ENCODE measurements around the gene IKZF3. TPM values are rescaled to one million over a fixed set of nuclear protein-coding genes. Genes with fewer than 3 reads are reported as not detected.

IKZF3 gene
- total RNA-seq, 1 donor from 2014 or later = 8.2 TPM

- no peaks in the 10 kb centered on the region for H3K9me3 ChIP-seq
- intact Hi-C loops (cut with DNase I) = no loop called here
- peaks cover 11% of the 10 kb centered on the region for H3K36me3 ChIP-seq
- DNase-seq (peak; percentile 63), ATAC-seq (no peak)
- no peaks in the 10 kb centered on the region for H3K4me1 ChIP-seq
- H3K27me3 ChIP-seq = no peaks in the 10 kb centered on the region
- H3K4me3 ChIP-seq = no peak overlapping the region
- H3K27ac ChIP-seq = no peak overlapping the region
- TF ChIP-seq CTCF (IDR thresholded peaks at IDR 0.05) = no peak
Measured at GRCh38 chr17:39745335-39746144, 118.6 kb downstream of the IKZF3 start.

DNA sequence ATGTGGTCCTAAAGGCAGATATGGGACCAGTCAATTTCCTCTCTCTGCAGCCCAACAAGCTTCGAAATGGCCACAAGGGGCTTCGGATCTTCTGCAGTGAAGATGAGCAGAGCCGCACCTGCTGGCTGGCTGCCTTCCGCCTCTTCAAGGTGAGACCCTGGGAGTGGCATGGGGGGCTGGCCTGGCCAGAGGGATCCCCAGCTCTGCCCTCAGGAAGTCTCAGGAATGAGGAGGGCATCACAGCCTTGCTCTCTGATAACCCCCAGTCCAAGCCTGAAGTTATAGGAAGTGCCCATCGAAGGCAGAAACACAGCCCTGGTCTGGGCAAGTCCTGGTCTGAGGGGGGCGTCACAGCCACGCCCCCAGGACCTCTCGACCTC is 119.3 kb downstream of the IKZF3 start:
- Histone ChIP-seq H3K4me1 (peaks cover under 1% of the 10 kb centered on the region), H3K36me3 (peaks cover 11% of the 10 kb centered on the region), H3K9me3 (no peaks in the 10 kb centered on the region), H3K27me3 (peaks cover 5% of the 10 kb centered on the region), H3K4me3 (no peak overlapping the region), H3K27ac (no peak overlapping the region)
- no peak for TF ChIP-seq CTCF (IDR thresholded peaks at IDR 0.05)
- ATAC-seq = no peak
- intact Hi-C loops (cut with DNase I) = no loop called here
- DNase-seq = peak; percentile 43

DNA sequence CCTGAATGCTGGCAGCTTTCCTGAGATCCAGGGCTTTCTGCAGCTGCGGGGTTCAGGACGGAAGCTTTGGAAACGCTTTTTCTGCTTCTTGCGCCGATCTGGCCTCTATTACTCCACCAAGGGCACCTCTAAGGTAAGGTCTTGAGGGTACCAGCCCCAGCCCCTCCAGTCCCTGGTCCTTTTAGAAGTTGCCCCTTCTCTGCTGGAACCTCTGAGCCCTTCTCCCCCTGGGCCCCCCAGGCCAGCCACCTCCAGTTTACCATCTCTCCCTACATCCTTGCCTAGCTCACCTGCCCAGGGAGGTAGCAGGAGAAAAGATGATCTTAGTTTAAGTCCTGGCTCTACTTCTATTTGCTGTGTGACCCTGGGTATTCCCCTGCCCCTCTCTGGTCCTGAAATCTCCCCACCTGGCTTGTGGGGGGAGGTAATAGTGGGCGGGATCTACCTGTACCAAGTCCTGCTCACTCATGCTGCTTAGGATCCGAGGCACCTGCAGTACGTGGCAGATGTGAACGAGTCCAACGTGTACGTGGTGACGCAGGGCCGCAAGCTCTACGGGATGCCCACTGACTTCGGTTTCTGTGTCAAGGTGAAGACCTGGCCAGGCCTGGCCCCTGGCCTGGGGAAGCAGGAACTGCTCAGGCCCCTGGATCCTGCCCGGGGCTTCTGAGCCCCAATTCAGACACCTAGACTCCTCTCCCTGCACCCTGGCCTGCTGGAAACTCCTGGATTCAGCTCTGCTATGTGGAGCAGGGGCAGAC is 119.9 kb downstream of the IKZF3 start:
- TF ChIP-seq CTCF (IDR thresholded peaks at IDR 0.05) = no peak
- intact Hi-C loops (cut with DNase I) = no loop called here
- Histone ChIP-seq H3K36me3 (peaks cover 11% of the 10 kb centered on the region), H3K4me1 (peaks cover 6% of the 10 kb centered on the region), H3K4me3 (no peak overlapping the region), H3K9me3 (no peaks in the 10 kb centered on the region), H3K27ac (no peak overlapping the region), H3K27me3 (peaks cover 10% of the 10 kb centered on the region)
- no peak for ATAC-seq
- DNase-seq = peak; percentile 51

- H3K9me3 ChIP-seq = no peaks in the 10 kb centered on the region
- H3K36me3 ChIP-seq = peaks cover 11% of the 10 kb centered on the region
- H3K27ac ChIP-seq = no peak overlapping the region
- no peak overlapping the region for H3K4me3 ChIP-seq
- H3K4me1 ChIP-seq = peaks cover 14% of the 10 kb centered on the region
- intact Hi-C loops (cut with DNase I) = no loop called here
- no peak for DNase-seq
- no peak for ATAC-seq
- TF ChIP-seq CTCF (IDR thresholded peaks at IDR 0.05) = no peak
- H3K27me3 ChIP-seq = peaks cover 17% of the 10 kb centered on the region
Measured at GRCh38 chr17:39742856-39743436, 121.2 kb downstream of the IKZF3 start.

DNA sequence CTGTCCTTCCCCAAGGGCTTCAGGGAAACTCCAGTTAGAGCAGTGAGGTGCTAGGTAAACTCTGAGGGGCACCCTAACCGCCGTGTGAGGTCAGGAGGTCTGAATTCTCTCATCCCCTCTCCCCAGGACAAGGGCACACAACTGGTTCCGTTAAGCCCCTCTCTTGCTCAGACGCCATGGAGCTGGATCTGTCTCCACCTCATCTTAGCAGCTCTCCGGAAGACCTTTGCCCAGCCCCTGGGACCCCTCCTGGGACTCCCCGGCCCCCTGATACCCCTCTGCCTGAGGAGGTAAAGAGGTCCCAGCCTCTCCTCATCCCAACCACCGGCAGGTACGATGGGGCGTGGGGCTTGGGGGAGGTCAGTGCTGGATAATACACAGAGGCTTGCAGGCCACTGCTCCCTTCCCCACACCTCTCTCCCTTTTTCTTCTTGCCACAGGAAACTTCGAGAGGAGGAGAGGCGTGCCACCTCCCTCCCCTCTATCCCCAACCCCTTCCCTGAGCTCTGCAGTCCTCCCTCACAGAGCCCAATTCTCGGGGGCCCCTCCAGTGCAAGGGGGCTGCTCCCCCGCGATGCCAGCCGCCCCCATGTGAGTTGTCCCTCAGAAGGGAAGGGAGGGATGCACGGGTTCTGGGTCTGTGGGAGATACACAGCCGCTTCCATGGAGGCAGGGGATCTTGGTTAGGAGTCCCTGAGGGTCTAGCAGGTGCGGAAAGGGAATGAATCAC is 121.8 kb downstream of the IKZF3 start:
- Histone ChIP-seq H3K36me3 (peaks cover 11% of the 10 kb centered on the region), H3K27ac (no peak overlapping the region), H3K27me3 (peaks cover 24% of the 10 kb centered on the region), H3K4me1 (peaks cover 14% of the 10 kb centered on the region), H3K4me3 (no peak overlapping the region), H3K9me3 (no peaks in the 10 kb centered on the region)
- DNase-seq = no peak
- intact Hi-C loops (cut with DNase I) = no loop called here
- no peak for TF ChIP-seq CTCF (IDR thresholded peaks at IDR 0.05)
- ATAC-seq = no peak

All from upper lobe of right lung (tissue), 1 donor.